ENCODE measurements around the gene GINS1. TPM values are rescaled to one million over a fixed set of nuclear protein-coding genes. Genes with fewer than 3 reads are reported as not detected.
"Not testable (repeated sequence)": the region's sequence is repeated elsewhere in the genome, so short reads cannot be mapped to it uniquely, and the experiment has no call there.

GINS1 gene
- total RNA-seq, 1 experiment from 2014 or later: 21.1 TPM

DNA sequence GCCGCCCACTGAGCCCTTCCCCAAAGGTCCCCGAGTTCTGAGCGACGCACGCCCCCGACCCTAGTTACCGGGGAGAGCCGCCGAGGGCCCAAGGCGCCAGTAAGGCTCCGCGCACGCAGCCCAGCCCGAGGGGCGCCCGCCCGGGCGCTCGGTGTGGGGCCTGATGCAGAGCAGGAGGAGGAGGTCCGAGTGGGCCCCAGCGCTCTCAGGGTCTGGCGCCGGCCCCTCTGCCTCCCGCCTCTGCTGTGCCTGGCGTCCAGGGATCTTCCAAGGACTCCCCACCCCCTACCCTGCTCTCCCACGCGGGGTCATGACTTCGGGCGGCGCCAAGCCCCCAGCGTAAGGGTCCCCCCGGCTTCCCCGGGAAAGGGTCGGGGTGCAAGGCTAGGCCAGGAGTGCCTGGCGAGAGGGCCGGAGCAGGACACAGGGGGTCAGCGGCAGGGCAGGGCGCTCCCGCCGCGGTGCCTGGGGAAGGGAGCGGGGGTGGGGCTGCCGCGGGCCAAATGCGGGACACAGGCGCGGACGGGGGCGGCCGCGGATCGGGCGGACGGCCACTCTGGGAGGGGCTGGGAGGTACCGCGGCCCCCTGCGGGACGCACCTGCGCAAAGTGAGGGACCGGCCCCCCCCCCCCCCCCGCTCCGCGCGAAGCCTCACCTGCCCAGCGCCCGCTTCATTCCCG is 17.5 kb upstream of the GINS1 start:
- DNase-seq (ENCODE audit: low spot score): peak; percentile 62

DNA sequence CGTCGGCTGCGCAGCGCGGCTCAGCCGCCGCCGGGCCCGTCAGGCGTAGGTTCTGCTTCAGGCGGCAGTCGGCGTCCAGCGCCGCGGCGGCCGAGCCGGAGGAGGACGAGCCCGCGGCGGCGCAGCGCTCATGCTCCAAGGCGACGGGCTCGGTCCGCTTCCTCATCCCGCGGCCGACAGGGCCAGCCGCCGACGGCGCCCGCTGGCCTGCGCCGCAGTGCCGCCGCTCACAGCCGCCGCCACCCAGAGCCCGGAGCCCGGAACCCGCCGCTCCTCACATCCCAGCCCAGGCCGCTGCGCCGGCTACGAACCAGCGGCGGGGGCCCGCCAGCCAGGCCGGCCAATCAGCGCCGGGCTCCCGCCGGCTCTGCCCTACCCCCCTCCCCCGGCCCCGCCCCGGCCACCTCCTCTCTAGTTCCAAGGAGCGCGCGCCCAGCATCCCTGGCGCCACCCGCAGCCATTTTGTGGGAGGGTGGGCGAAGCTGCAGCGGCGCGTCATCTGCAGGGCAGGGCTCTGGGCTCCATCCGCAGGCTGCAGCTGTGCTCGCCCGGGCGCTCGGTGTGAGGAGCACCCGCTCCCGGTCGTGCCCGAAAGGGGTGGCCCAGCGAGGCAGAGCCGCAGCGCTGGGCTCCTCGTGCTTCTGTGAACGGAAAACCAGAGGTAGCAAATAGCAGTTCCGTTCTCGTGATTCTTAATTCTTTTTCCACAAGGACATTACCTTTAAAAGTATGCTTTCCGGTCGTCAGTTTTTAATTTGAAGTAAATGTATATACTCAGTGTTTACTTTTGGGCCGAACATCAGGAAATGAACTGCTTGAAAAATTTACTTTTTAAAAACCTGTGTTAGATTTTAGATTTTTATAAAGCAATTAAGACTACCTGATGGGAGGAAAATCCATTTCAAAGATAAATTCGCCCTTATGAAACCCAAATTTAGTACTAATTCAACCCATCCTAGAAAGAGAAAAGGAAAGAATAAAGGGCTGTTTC is 16.6 kb upstream of the GINS1 start, which contains the start of gene ABHD12:
Gene ABHD12 (minus strand): TSS at position 298 of the 991 bp plus-strand sequence. CDS start 132 bp downstream, at position 166.
- DNase-seq (ENCODE audit: low spot score): peak; percentile 99

DNA sequence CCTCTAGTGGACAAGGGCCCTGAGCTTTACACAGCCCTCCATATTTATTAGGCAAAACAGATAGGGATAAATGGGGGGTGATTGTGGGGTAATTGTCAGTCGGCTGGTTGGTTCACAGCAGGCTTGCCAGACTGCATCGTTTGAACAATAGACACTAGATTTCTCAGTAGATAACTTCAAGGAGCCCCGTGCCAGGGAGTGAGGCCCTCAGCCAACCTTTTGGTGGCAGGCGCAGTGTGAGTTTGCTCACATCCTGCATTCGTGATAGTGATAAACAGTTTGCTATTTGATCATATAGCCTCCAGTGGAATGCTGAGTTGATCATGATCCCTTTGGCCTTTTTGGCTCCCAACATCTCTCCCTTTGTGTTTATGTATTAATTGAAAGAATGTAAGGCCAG is 13.2 kb upstream of the GINS1 start:
- DNase-seq (ENCODE audit: low spot score): no peak

DNA sequence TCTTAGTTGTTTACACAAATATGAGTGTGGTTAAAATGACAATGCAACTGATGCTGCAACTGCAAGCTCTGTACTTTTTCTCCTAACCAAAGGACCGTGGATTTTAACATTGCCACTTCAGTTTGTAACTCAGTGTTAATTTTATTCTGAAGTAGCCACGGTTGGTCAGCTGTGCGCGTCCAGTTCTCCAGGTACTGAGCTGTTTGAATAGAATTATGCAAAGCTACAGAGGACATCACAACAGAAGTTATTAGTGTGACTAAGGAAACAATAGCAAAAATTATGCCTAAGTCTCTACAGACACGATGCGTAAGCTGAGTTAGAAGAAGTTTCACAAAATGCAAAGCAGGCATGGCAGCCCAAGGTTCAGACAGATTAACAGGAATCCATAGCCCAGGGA is 12.5 kb upstream of the GINS1 start:
- DNase-seq (ENCODE audit: low spot score): no peak

DNA sequence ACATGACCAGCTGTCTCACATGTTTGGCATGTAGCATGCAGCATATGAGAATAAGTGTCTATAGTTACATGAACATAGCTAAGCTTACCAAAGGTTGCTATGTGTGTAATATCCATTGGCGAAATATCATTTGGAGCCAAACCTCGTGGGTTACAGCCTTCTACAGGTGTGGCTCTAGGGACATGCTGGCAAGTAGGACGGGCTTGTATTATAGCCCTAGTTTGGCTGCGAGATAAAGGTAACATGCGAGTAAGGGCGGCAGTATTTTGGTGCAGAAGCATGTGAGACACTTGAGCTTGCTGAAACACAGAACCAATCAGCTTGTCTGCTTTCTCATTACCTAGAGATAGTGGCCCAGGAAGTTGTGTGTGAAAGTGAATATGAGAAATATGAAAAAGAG is 10.4 kb upstream of the GINS1 start:
- no peak for DNase-seq (ENCODE audit: low spot score)

DNA sequence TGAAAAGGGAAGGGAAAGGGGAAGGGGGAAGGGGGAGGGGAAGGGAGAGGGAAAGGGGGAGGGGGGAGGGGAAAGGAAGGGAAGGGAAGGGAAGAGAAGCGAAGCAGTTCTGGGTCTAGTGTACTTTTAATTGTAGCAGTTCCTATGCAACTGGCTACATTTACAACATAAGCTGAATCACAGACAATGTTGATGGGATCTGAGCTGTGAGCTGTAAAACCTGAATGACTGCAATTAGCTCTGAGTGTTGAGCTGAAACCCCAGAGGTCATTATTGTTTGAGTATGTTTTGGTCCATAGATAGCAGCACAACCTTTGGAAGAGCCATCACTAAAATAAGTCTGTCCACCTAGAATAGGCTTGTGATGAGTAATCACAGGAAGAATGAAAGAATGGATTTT is 9.7 kb upstream of the GINS1 start:
- DNase-seq (ENCODE audit: low spot score): peak; percentile 84

DNA sequence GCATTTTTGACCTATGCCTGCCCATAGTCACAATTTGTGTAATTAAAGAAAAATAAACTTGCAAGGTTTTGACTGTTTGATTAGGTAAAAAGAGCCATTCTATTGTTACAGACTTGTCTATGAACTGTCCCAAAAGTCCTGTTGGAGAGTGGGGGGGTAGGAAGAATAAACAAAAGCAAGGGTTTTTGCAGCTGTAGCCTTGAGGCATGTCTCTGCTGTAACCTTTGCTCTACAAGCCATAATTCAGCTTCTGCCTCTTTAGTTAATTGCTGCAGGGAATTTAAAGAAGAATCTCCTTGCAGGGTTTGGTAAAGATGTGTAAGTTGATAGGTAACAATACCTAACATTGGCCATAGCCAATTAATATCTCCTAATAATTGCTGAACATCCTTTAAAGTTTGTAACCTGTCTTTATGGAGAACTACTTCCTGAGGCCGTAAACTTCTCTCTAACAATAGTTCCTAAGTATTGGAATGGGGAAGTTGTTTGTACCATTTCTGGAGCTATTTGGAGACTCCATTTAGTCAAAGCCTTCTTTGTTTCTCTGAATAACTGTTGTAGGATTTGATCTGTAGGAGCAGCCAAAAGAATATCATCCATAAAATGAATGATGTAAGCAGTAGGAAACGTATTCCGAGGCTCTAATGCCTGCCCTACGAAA is 9.0 kb upstream of the GINS1 start:
- DNase-seq (ENCODE audit: low spot score): no peak

DNA sequence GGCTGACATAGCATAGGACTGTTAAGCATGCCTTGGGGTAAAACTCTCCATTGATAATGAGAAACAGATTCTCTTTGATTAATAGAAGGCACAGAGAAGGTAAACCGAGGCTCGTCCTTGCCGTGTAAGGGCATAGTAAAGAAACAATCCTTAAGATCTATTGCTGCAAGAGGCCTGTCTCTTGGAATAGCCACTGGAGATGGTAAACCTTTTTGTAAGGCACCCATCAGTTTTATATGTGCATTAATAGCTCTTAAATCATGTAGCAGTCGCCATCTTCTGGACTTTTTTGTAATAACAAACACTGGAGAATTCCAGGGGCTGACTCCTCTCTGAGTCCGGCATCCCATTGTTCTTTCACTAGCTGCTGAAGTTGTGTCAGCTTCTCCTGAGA is 8.4 kb upstream of the GINS1 start:
- peak; percentile 97 for DNase-seq (ENCODE audit: low spot score)

DNA sequence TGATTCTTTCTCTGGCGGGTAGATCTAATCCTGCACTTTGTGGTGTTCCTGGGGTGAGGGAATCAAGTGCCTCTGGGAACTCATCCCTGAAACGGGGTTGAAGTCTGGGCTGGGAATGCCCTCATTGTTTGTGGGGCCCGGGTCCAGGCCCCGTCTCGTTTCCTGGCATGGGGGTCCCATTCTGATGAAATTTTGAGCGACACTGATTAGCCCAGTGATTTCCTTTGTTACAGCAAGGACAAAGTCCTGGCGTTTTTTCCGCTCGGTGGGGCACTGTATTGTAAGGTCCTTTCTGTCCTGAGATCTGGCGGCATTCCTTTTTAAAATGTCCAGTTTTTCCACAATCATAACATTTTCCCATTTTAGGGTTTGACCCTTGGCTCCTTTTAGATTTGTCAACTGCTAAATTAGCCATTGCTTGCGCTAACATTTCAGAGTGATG is 7.2 kb upstream of the GINS1 start:
- DNase-seq (ENCODE audit: low spot score): not testable (repeated sequence)

DNA sequence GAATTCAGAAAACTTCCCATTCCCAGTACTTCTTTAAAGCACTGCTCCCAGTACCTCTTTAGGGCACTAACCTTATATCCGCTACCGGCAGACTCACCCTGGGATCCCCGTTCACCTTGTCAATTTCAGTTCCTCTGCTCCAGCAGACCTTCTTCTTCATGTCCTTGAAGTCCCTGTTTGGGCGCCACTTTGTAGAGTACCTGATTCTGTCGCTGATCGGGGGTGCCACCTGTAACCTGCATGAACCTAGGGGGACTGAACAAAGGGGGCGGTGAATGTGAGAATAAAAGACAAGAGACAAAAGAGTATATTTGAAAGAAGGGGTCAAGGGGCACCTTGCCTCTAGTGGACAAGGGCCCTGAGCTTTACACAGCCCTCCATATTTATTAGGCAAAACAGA is 4.9 kb upstream of the GINS1 start:
- no peak for DNase-seq (ENCODE audit: low spot score)

DNA sequence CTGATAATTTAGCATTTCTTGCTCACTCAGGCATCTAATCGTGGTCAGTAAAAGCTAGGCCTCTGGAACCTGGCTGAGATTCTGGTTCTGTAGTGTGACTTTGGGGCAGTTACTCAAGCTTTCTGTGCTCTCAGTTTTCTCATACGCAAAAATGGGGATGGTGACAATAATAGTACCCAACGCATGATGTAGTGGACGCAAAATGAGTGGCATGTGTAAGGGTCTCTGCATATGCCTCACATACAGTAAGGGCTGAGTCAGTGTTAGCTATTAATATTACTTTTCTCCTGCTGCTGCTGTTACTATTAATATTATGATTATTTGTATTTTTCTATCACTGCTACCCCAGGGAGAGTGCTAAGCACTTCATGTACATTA is 686 bp downstream of the GINS1 start:
- no peak for DNase-seq (ENCODE audit: low spot score)

DNA sequence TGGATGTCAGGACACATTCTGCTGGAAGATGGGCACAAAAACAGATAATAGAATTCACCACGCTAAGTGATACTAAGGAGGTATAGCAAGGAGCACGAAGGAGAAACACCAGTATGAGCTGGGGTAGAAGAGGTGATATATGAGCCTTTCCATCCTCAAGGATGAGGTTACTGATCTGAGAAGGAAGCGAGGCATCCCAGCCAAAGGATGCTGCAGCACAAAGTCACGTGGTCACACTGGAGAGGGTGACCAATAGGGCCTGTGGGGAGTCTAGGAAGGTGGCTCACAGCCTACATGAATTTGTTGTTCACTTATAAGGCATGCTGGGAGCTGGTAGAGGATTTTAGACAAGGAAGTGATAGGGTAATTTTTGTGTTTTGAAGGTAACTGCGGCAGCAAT is 1.4 kb downstream of the GINS1 start:
- DNase-seq (ENCODE audit: low spot score): no peak

DNA sequence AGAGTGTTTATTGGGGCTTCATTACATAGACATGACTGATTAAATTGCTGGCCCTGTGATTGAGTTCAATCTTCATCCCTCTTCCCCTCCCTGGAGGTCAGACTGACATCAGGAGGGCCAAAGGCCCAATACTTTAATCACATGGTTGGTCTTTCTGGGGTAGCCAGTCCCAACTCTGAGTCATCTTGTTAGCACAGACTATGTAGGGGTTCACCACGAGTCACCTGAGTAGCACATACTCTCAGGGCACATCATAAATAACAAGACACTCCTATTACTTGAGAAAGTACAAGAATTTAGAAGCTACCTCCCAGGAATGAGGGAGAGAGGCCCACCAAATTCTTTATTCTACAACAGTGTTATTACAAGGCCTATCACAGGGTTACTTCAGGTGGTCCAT is 11.3 kb downstream of the GINS1 start:
- no peak for DNase-seq (ENCODE audit: low spot score)

DNA sequence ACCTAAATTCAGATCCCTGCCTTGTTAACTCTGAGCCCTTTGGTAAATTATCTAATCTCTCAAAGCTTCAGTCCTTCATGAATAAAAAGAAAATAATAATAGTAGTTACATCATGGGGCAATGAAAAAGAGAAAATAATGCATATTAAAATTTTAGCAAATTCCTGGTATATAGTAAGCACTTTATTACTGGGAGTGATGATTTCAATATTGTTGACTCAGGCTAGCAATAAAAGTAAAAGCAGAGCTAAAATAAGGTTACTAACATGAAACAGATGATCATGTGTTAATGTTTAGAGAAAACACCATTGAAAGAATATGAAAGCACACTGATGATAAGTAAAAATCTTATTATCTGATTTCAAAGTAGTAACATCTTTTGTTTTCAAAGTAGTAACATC is 13.6 kb downstream of the GINS1 start:
- no peak for DNase-seq (ENCODE audit: low spot score)

DNA sequence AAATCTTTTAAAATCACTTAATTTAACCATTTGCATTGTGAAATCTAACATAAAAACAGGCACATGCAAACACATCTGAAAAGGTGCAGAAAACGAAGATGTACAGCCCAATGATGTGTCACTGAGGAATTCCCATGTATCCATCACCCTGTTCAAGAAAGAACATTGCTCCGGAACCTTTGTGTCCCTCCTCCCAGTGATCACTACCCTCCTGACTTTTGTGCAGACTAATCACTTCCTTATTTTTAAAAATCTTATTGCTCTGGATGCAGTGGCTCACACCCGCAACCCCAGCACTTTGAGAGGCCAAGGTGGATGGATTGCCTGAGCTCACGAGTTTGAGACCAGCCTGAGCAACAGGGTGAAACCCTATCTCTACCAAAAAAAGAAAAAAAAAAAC is 14.6 kb downstream of the GINS1 start:
- no peak for DNase-seq (ENCODE audit: low spot score)

DNA sequence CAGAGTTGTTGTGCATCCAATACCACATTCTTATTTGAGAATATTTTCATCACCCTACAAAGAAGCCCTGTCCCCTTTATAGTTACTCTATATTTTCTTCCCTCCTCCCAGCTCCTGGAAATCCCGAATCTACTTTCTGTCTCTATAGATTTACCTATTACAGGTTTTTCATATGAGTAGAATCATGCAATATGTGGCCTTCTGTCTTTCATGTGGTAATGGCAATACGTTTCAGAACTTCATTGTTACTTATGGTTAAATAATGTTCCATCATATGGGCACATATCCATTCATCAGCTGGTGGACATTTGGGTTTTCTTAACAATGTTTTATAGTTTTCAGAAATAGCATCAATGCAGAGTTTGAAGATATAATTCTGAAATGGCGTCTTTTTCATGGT is 17.1 kb downstream of the GINS1 start:
- no peak for DNase-seq (ENCODE audit: low spot score)

DNA sequence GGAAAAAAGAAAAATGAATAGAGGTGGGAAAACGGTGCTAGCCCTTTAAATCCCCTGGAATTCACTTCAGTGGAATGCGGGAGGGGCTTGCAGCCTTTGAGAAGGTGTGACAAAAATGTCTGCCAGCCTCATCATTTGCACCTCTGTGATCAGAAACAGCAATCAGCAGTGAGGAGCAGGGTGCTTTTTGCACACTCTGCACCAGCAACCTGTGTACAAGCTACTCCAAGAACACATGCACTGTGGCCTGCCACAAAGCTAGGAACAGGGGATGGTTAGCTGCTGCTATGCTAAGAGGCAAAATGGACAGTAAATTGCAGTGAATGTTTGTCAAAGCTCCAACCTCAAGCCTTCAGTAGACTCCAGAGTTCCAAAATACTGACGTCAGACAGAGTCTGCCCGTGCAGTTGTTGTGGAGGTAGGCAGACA is 29.7 kb downstream of the GINS1 start:
- no peak for DNase-seq (ENCODE audit: low spot score)

DNA sequence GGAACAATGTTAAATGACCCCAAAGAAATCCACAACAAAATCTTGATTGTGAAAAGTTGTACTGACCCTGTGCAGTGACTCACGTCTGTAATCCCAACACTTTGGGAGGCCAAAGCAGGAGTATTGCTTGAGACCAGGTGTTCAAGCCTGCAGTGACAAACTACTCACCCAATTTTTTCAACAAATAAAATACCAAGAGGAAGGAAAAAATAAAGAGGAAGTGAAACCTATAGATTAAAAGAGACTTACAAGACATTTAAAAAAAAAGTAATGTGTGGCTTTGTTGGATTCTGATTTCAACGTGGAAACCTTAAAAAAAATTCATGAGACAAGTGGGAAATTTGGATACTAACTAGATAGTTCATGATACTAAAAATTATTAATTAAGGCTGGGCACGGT is 31.9 kb downstream of the GINS1 start:
- DNase-seq (ENCODE audit: low spot score): no peak

DNA sequence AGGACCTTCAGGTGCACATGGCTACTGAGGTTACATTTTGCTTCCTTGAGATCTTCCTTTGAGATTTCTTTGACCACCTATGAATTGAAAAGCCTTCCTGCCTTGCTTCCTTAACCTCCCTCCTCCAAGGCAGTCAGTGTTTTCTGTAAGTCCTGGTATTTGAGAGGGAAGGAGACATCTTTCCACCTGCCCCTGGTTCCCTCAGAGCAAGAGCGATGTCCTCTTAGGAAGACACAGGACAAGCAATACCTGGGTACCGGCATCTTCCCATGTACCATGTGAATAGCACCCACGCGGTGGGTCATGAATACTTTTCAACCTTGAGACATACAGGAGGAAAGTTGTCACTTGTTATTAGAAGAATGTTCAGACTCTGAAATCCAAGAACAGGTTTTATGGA is 37.1 kb downstream of the GINS1 start:
- DNase-seq (ENCODE audit: low spot score): no peak

DNA sequence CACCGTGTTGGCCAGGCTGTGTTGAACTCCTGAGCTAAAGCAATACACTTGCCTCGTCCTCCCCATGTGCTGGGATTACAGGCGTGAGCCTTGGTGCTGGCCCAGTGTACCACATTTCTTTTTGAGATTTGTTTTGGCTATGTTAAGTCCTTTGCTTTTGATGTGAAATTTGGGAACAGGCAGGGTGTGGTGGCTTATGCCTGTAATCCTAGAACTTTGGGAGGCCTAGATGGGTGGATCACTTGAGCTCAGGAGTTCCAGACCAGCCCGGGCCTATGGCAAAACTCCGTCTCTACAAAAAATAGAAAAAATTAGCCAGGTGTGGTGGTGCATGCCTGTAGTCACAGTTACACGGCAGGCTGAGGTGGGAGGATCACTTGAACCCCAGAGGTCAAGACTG is 40.2 kb downstream of the GINS1 start:
- DNase-seq (ENCODE audit: low spot score): no peak

DNA sequence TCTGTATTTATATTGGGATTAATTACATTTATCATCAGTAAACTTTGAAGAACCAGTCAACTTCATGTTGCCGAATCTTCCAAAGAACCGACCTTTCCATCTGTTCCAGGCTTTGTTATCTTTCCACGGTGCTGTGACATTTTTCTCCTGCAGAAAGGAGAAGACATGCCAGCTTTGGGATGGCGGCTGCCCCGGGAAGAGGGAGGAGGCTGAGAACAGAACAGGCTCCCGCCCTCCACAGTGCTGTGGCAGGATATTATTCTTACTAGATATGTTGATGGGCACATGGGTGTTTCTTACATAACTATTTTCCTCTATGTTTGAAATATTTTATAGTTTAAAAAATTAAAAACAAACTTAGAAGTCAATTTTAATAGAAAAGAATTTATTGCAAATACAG is 44.9 kb downstream of the GINS1 start:
- no peak for DNase-seq (ENCODE audit: low spot score)

Measured in HT-29 (cell line).